GM21619 (cell line): ENCODE data around the gene EEF1AKMT3.
"Not testable (repeated sequence)": the region's sequence is repeated elsewhere in the genome, so short reads cannot be mapped to it uniquely, and the experiment has no call there.

Experiments used
- ATAC-seq: cut with Tn5 transposase; IDR thresholded peaks from one replicate; pipeline ENCODE4 v1.9.1; 2021; ENCODE audit not compliant: unreplicated experiment

EEF1AKMT3 gene

GRCh38 chr12:57764662-57765002 is 7.8 kb upstream of the EEF1AKMT3 start:
- ATAC-seq = no peak

GRCh38 chr12:57765003-57765697 is 7.3 kb upstream of the EEF1AKMT3 start:
- ATAC-seq = peak; percentile 61

- no peak for ATAC-seq
These were observed 6.5 kb upstream of the EEF1AKMT3 start for GRCh38 chr12:57765698-57766463.

GRCh38 chr12:57766464-57767304 is 5.7 kb upstream of the EEF1AKMT3 start, which contains the start of gene CYP27B1:
CYP27B1 (minus strand) TSS chr12:57767078; CDS start chr12:57767041, 37 bp downstream.
- no peak for ATAC-seq

GRCh38 chr12:57767305-57767698 is 5.1 kb upstream of the EEF1AKMT3 start:
- no peak for ATAC-seq

- no peak for ATAC-seq
These were observed 4.5 kb upstream of the EEF1AKMT3 start for GRCh38 chr12:57767876-57768275.

- ATAC-seq = no peak
These were observed 2.8 kb upstream of the EEF1AKMT3 start for GRCh38 chr12:57769594-57769993.

GRCh38 chr12:57770734-57771133 is 1.7 kb upstream of the EEF1AKMT3 start:
- ATAC-seq = no peak

- peak; percentile 71 for ATAC-seq
These were observed 1.1 kb upstream of the EEF1AKMT3 start for GRCh38 chr12:57771236-57771872.

- peak; percentile 76 for ATAC-seq
These were observed 463 bp upstream of the EEF1AKMT3 start, which contains the start of gene METTL1 for GRCh38 chr12:57771873-57772428. METTL1 (minus strand) TSS chr12:57772105; CDS start chr12:57772083, 22 bp downstream.

- not testable (repeated sequence) for ATAC-seq
These were observed 2.2 kb downstream of the EEF1AKMT3 start for GRCh38 chr12:57774634-57775033.

- ATAC-seq = no peak
These were observed 2.6 kb downstream of the EEF1AKMT3 start for GRCh38 chr12:57775044-57775443.

- ATAC-seq = no peak
These were observed 3.3 kb downstream of the EEF1AKMT3 start for GRCh38 chr12:57775563-57776246.

- no peak for ATAC-seq
These were observed 3.8 kb downstream of the EEF1AKMT3 start for GRCh38 chr12:57776247-57776587.

- no peak for ATAC-seq
These were observed 5.0 kb downstream of the EEF1AKMT3 start for GRCh38 chr12:57777367-57777766.

GRCh38 chr12:57777911-57778310 is 5.5 kb downstream of the EEF1AKMT3 start:
- no peak for ATAC-seq

- ATAC-seq = no peak
These were observed 7.3 kb downstream of the EEF1AKMT3 start for GRCh38 chr12:57779736-57780135.

- no peak for ATAC-seq
These were observed 8.0 kb downstream of the EEF1AKMT3 start for GRCh38 chr12:57780284-57780897.

GRCh38 chr12:57781244-57781643 is 8.8 kb downstream of the EEF1AKMT3 start:
- no peak for ATAC-seq

- ATAC-seq = no peak
These were observed 9.4 kb downstream of the EEF1AKMT3 start for GRCh38 chr12:57781801-57782200.
